K562 (cell line): ENCODE data around the gene ENDOD1. TPM values are rescaled to one million over a fixed set of nuclear protein-coding genes. Genes with fewer than 3 reads are reported as not detected.

Experiments used
- ATAC-seq: fragments of 200-7000 bp; cut with Tn5 transposase; 3 replicates; pipeline ENCODE4 v1.9.1; 2020; ENCODE audit warnings: moderate library complexity
- BruUV-seq: library from RNA; stranded (reverse); fragments of 400-500 nt; replicated peaks from 2 replicates; lab custom pipeline; 2021; lab: Mats Ljungman, UMichigan
- CTCF ChIA-PET: fragments of 300-600 bp; formaldehyde crosslinking; extraction: SDS; loops from one replicate; lab custom pipeline; 2021; ENCODE audit warnings: low intra/inter-chr PET ratio; lab: Yijun Ruan, JAX
- POLR2A ChIA-PET: fragments of 300-600, 350-650 bp; sonication (Branson Sonifier 250); formaldehyde crosslinking; extraction: SDS; loops from one replicate; lab custom pipeline; 2021; ENCODE audit warnings: antibody characterized with exemption, inconsistent platforms; lab: Yijun Ruan, JAX
- DNase-seq, 4 experiments: peaks; one replicate each; pipeline versions ENCODE4 v3.0.0 to v3.0.0-alpha.2; 2011 to 2018; ENCODE audit warnings: low spot score in 3 of 4, mixed read lengths in 3 of 4; ENCODE audit errors: extremely low read depth in 1 of 4
- FAIRE-seq: peaks from 2 replicates; lab custom pipeline; 2011; peaks lifted over from hg19 to GRCh38; lab: Jason Lieb, UNC
- H2AFZ ChIP-seq: 2 replicates; pipeline ENCODE4 v1.6.0; 2011; ENCODE audit warnings: low read depth, low read length, control low read depth, inconsistent platforms
- H3K27ac ChIP-seq: fragments of 200-600 bp; 3 replicates; pipeline ENCODE4 v1.8.0; 2011; ENCODE audit warnings: low read depth, mild to moderate bottlenecking, control low read depth, inconsistent platforms, low read length, moderate library complexity, mixed read lengths; ENCODE audit errors: extremely low read depth
- H3K27me3 ChIP-seq, 2 experiments: fragments of 300-600 bp in 1 of 2; 2 replicates in 1 of 2; 3 replicates in 1 of 2; pipeline versions ENCODE4 v1.6.0 to v1.8.0; 2011; ENCODE audit warnings: inconsistent platforms in 2 of 2, low read length in 2 of 2, mild to moderate bottlenecking in 1 of 2, mixed read lengths in 1 of 2, moderate library complexity in 1 of 2; ENCODE audit not compliant: control insufficient read depth in 2 of 2, insufficient read depth in 2 of 2
- H3K36me3 ChIP-seq: fragments of 300-600 bp; 3 replicates; pipeline ENCODE4 v1.8.0; 2011; ENCODE audit warnings: mild to moderate bottlenecking, low read length, inconsistent platforms; ENCODE audit not compliant: control insufficient read depth, insufficient read depth
- H3K4me1 ChIP-seq, 2 experiments: fragments of 200-600 bp in 1 of 2; replicated peaks in 1 of 2; 2 replicates in 1 of 2; 3 replicates in 1 of 2; pipeline versions ENCODE4 v1.5.1 to v1.8.0; 2011; ENCODE audit warnings: inconsistent platforms in 2 of 2, low read length in 2 of 2, mild to moderate bottlenecking in 1 of 2, mixed read lengths in 1 of 2, moderate library complexity in 1 of 2; ENCODE audit not compliant: control insufficient read depth in 2 of 2, insufficient read depth in 2 of 2
- H3K4me2 ChIP-seq: 2 replicates; pipeline ENCODE4 v1.6.1; 2011; ENCODE audit warnings: low read length, control low read depth, inconsistent platforms, mixed read lengths; ENCODE audit not compliant: insufficient read depth
- H3K4me3 ChIP-seq: fragments of 200-600 bp; sonication (generic), shearing (Covaris generic); 2 replicates; pipeline ENCODE4 v1.5.1; 2016; ENCODE audit warnings: control low read depth, inconsistent platforms
- H3K79me2 ChIP-seq: fragments of 200-600 bp; 3 replicates; pipeline ENCODE4 v1.8.0; 2011; ENCODE audit warnings: low read length, inconsistent platforms; ENCODE audit not compliant: control insufficient read depth, insufficient read depth
- H3K9ac ChIP-seq, 2 experiments: 2 replicates each; pipeline versions ENCODE4 v1.6.0 to v1.6.1; 2011; ENCODE audit warnings: low read depth in 2 of 2, low read length in 2 of 2, control low read depth in 1 of 2, inconsistent platforms in 1 of 2, mild to moderate bottlenecking in 1 of 2, mixed read lengths in 1 of 2; ENCODE audit not compliant: insufficient read depth in 1 of 2
- H3K9me1 ChIP-seq: one replicate; pipeline ENCODE4 v1.6.0; 2011; ENCODE audit warnings: inconsistent platforms, mild to moderate bottlenecking, low read length, moderate library complexity; ENCODE audit not compliant: control insufficient read depth, insufficient read depth
- H3K9me3 ChIP-seq: replicated peaks from 2 replicates; pipeline ENCODE4 v1.5.1; 2011; ENCODE audit warnings: low read depth, low read length, inconsistent platforms; ENCODE audit not compliant: control insufficient read depth, insufficient read depth
- H4K20me1 ChIP-seq: replicated peaks from 2 replicates; pipeline ENCODE4 v1.6.1; 2011; ENCODE audit warnings: low read length, inconsistent platforms, mixed read lengths; ENCODE audit not compliant: control insufficient read depth, insufficient read depth
- FOXO4 ChIP-seq: fragments of 450-650 bp; formaldehyde crosslinking; IDR thresholded peaks from 2 replicates; pipeline ENCODE4 v1.4.0; 2020; ENCODE audit warnings: mild to moderate bottlenecking, moderate library complexity
- FOXP1 ChIP-seq: sonication (generic); formaldehyde crosslinking; IDR thresholded peaks from 2 replicates; pipeline ENCODE4 v1.8.0; 2022; ENCODE audit warnings: mild to moderate bottlenecking, missing genetic modification reagents
- GTF2E2 ChIP-seq: fragments of 200-800 bp; sonication (Bioruptor generic); IDR thresholded peaks from 2 replicates; pipeline ENCODE4 v1.6.1; 2016; ENCODE audit warnings: missing genetic modification characterization, missing compliant biosample characterization
- HMBOX1 ChIP-seq: sonication (generic); IDR thresholded peaks from 2 replicates; pipeline ENCODE4 v1.6.1; 2016
- SIRT6 ChIP-seq: IDR thresholded peaks from one replicate; pipeline ENCODE4 v1.6.1; 2012; ENCODE audit warnings: low read depth, mild to moderate bottlenecking, control low read depth, inconsistent platforms, low read length, moderate library complexity
- STAT6 ChIP-seq: sonication (generic); formaldehyde crosslinking; IDR thresholded peaks from 2 replicates; pipeline ENCODE4 v1.8.1; 2023; ENCODE audit warnings: mild to moderate bottlenecking, missing genetic modification reagents
- TEAD4 ChIP-seq, 2 experiments: sonication (generic) in 1 of 2; formaldehyde crosslinking in 1 of 2; IDR thresholded peaks; 2 replicates each; pipeline versions ENCODE4 v1.6.1 to v1.8.0; 2012 to 2022; ENCODE audit warnings: borderline replicate concordance in 1 of 2, inconsistent platforms in 1 of 2, low read length in 1 of 2, mild to moderate bottlenecking in 1 of 2, missing genetic modification reagents in 1 of 2
- THAP12 ChIP-seq: fragments of 250-450 bp; sonication (Bioruptor Pico); IDR thresholded peaks from 2 replicates; pipeline ENCODE4 v1.9.0; 2021; ENCODE audit warnings: mild to moderate bottlenecking, inconsistent platforms
- TRIM24 ChIP-seq, 2 experiments: fragments of 450-650 bp; IDR thresholded peaks; 2 replicates each; pipeline ENCODE4 v1.6.1; 2016
- ZNF263 ChIP-seq: sonication (generic); formaldehyde crosslinking; IDR thresholded peaks from 2 replicates; pipeline ENCODE4 v1.8.0; 2022; ENCODE audit warnings: mild to moderate bottlenecking, missing genetic modification reagents, borderline replicate concordance
- ZNF717 ChIP-seq: fragments of 250-450 bp; sonication (Bioruptor Pico); IDR thresholded peaks from 2 replicates; pipeline ENCODE4 v1.5.0; 2021
- WGBS: fragments of 100-300 bp; shearing (Covaris generic); methylation state at CpG from one replicate; pipeline ENCODE4 v1.1.6; 2016; ENCODE audit warnings: low coverage, mixed read lengths; ENCODE audit not compliant: insufficient coverage; ENCODE audit errors: missing lambda C conversion rate; 5-methylcytosine and 5-hydroxymethylcytosine counted together
- in situ Hi-C: fragments of 300-500 bp; cut with MboI; formaldehyde crosslinking; loops from 4 replicates; pipeline ENCODE4 v1.15.0; 2018; ENCODE audit warnings: inconsistent platforms, mixed read lengths
- intact Hi-C: fragments of 100-400 bp; cut with micrococcal nuclease; formaldehyde crosslinking; loops from 2 replicates; pipeline ENCODE4 v1.14.2; 2022
- polyA plus RNA-seq, 8 experiments: library from polyadenylated mRNA; depleted of rRNA in 4 of 8; stranded (reverse) in 5 of 8; unstranded in 3 of 8; fragments of >200 nt; fragmentation: Nextera tagmentation in 2 of 8; fragmentation: Illumina TruSeq in 1 of 8; extraction: Ambion mirVana in 2 of 8; extraction: Trizol in 1 of 8; gene quantifications; 2 replicates each; pipeline versions ENCODE4 v1.2.1 to v1.2.3, GENCODE V29; 2011 to 2014; ENCODE audit warnings: inconsistent platforms in 1 of 8, missing spikeins in 1 of 8
- total RNA-seq, 7 experiments: library from RNA; depleted of rRNA in 6 of 7; stranded (reverse); fragments of >200 nt in 6 of 7; fragmentation: Illumina TruSeq in 2 of 7; extraction: Trizol in 2 of 7; gene quantifications; 2 replicates each; pipeline versions ENCODE4 v1.2.1 to v1.2.3, GENCODE V29; 2011 to 2021; ENCODE audit warnings: low replicate concordance in 1 of 7

The ENDOD1 gene
- total and polyA plus RNA-seq, 9 of the 15 experiments (the other 6 are each of a cell fraction or from before 2014, with no cell fraction given): 4.2 to 11.8 (median 9.3) TPM

GRCh38 chr11:95054356-95054755 lies 35.3 kb upstream of the ENDOD1 start:
- H3K27me3 ChIP-seq: peaks cover 3 to 28% of the 10 kb centered on the region in 2 experiments; a peak in 3 of 5 replicates
- H3K4me1 ChIP-seq: peaks cover 4 to 6% of the 10 kb centered on the region in 2 experiments; a peak in 2 of 5 replicates
- H3K79me2 ChIP-seq: no peaks in the 10 kb centered on the region
- H3K9ac ChIP-seq: no peak overlapping the region
- H3K9me1 ChIP-seq: no peaks in the 10 kb centered on the region
- TF ChIP-seq TRIM24 (IDR thresholded peaks at IDR 0.05) (no peak), SIRT6 (no peak), ZNF263 (CRISPR knock-in tag) (no peak), FOXO4 (CRISPR knock-in tag) (no peak), HMBOX1 (no peak), TEAD4 (IDR thresholded peaks at IDR 0.05; ENCODE audit: low read length) (no peak), TEAD4 (CRISPR knock-in tag; IDR thresholded peaks at IDR 0.05; ENCODE audit: borderline replicate concordance) (no peak), GTF2E2 (tag) (no peak), STAT6 (CRISPR knock-in tag) (no peak), FOXP1 (CRISPR knock-in tag) (no peak), THAP12 (CRISPR knock-in tag) (no peak), ZNF717 (CRISPR knock-in tag) (no peak)
- intact Hi-C loops (loop anchor here (5.0 kb wide), 1 partner anchor 432 kb away; no protein-coding TSS in a partner anchor), in situ Hi-C loops (no loop called here)
- H3K9me3 ChIP-seq: no peaks in the 10 kb centered on the region
- ATAC-seq (no peak), DNase-seq (no peak), FAIRE-seq (no peak)
- no peak overlapping the region for H2AFZ ChIP-seq
- no peaks in the 10 kb centered on the region for H3K36me3 ChIP-seq
- ChIA-PET CTCF (no interaction called here), POLR2A (interaction anchor here (0.6 kb wide), 1 partner anchor 29 kb away, joined by 3 read pairs; the partner anchor contains the start of gene KDM4E)
- no peaks in the 10 kb centered on the region for H4K20me1 ChIP-seq
- H3K4me2 ChIP-seq: no peak overlapping the region
- no peak overlapping the region for H3K27ac ChIP-seq
- no TSS peak for BruUV-seq
- WGBS: 0% methylated on average over 2 of the region's 2 CpGs
- H3K4me3 ChIP-seq: no peak overlapping the region
